GM12878 (cell line): ENCODE data around the gene H2AZ2. TPM values are rescaled to one million over a fixed set of nuclear protein-coding genes. Genes with fewer than 3 reads are reported as not detected.

ENCODE experiments used
- ATF7 ChIP-seq: fragments of 450-650 bp; IDR thresholded peaks from 2 replicates; pipeline ENCODE4 v1.6.1; 2016; ENCODE audit warnings: low read depth, mild to moderate bottlenecking
- BMI1 ChIP-seq: fragments of 450-650 bp; IDR thresholded peaks from 2 replicates; pipeline ENCODE4 v1.6.1; 2016; ENCODE audit warnings: mild to moderate bottlenecking, moderate library complexity, borderline replicate concordance
- HDAC2 ChIP-seq: fragments of 200-600 bp; sonication (generic); IDR thresholded peaks from 2 replicates; pipeline ENCODE4 v1.6.1; 2017
- IKZF2 ChIP-seq, 2 experiments: fragments of 450-650 bp; IDR thresholded peaks; 2 replicates each; pipeline ENCODE4 v1.6.1; 2017; ENCODE audit warnings: mild to moderate bottlenecking in 2 of 2, moderate library complexity in 2 of 2
- KAT2A ChIP-seq: conservative IDR thresholded peaks from 2 replicates; pipeline ENCODE4 v1.6.1; 2011; ENCODE audit warnings: low read depth, low read length; ENCODE audit not compliant: control insufficient read depth
- MLLT1 ChIP-seq: fragments of 450-650 bp; IDR thresholded peaks from 2 replicates; pipeline ENCODE4 v1.6.1; 2016; ENCODE audit warnings: mild to moderate bottlenecking
- PAX8 ChIP-seq: fragments of 450-650 bp; IDR thresholded peaks from 2 replicates; pipeline ENCODE4 v1.6.1; 2017; ENCODE audit warnings: mild to moderate bottlenecking, moderate library complexity
- TAF1 ChIP-seq: IDR thresholded peaks from 2 replicates; pipeline ENCODE4 v1.6.1; 2011; ENCODE audit warnings: mild to moderate bottlenecking, low read depth, low read length, borderline replicate concordance
- TBL1XR1 ChIP-seq: IDR thresholded peaks from 2 replicates; pipeline ENCODE4 v1.6.1; 2012; ENCODE audit warnings: low read depth, low read length, improper control_type of control experiment
- ZBTB40 ChIP-seq: fragments of 450-650 bp; IDR thresholded peaks from 2 replicates; pipeline ENCODE4 v1.6.1; 2016; ENCODE audit warnings: mild to moderate bottlenecking, moderate library complexity, borderline replicate concordance
- ZNF687 ChIP-seq: fragments of 450-650 bp; IDR thresholded peaks from 2 replicates; pipeline ENCODE4 v1.6.1; 2017; ENCODE audit warnings: mild to moderate bottlenecking, moderate library complexity
- polyA plus RNA-seq, 11 experiments: library from polyadenylated mRNA; depleted of rRNA in 4 of 11; unstranded in 6 of 11; stranded (reverse) in 5 of 11; fragments of >200 nt; fragmentation: Nextera tagmentation in 4 of 11; fragmentation: Illumina TruSeq in 1 of 11; extraction: Ambion mirVana in 4 of 11; extraction: Trizol in 1 of 11; gene quantifications; 1 replicate in 1 of 11; 2 replicates in 10 of 11; pipeline versions ENCODE4 v1.2.1 to v1.2.3, GENCODE V29; 2011 to 2016; ENCODE audit warnings: inconsistent platforms in 2 of 11, missing spikeins in 2 of 11, low read depth in 1 of 11
- total RNA-seq, 4 experiments: library from RNA; depleted of rRNA in 3 of 4; stranded (reverse); fragments of >200 nt in 3 of 4; fragmentation: Illumina TruSeq in 1 of 4; extraction: Trizol in 1 of 4; gene quantifications; 2 replicates each; pipeline versions ENCODE4 v1.2.1 to v1.2.3, GENCODE V29; 2013 to 2021
- TF ChIP-seq, protein P1 (sequence below): fragments of 450-650 bp; IDR thresholded peaks from 2 replicates; pipeline ENCODE4 v1.6.1; 2016; ENCODE audit warnings: mild to moderate bottlenecking
- TF ChIP-seq, protein P2 (sequence below): fragments of 450-650 bp; formaldehyde crosslinking; IDR thresholded peaks from 2 replicates; pipeline ENCODE4 v1.4.0; 2020; ENCODE audit warnings: mild to moderate bottlenecking, moderate library complexity

Gene H2AZ2
- total and polyA plus RNA-seq, 10 of the 15 experiments (the other 5 are each of a cell fraction or from before 2014, with no cell fraction given): 118 to 366 (median 223) TPM

GRCh38 chr7:44885394-44886317, 37.8 kb upstream of the H2AZ2 start, which contains the start of gene PURB (continued):
- TF ChIP-seq, protein P1, sequence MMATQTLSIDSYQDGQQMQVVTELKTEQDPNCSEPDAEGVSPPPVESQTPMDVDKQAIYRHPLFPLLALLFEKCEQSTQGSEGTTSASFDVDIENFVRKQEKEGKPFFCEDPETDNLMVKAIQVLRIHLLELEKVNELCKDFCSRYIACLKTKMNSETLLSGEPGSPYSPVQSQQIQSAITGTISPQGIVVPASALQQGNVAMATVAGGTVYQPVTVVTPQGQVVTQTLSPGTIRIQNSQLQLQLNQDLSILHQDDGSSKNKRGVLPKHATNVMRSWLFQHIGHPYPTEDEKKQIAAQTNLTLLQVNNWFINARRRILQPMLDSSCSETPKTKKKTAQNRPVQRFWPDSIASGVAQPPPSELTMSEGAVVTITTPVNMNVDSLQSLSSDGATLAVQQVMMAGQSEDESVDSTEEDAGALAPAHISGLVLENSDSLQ: peak; percentile 67; the same call in 1 of the 2 replicates
- peak; percentile 80 for TF ChIP-seq ZNF687
- TF ChIP-seq ZBTB40: peak; percentile 64; the same call in 1 of the 2 replicates
- peak; percentile 77; the same call in 1 of the 2 replicates for TF ChIP-seq MLLT1
- TF ChIP-seq HDAC2: no peak
- TF ChIP-seq, protein P2, sequence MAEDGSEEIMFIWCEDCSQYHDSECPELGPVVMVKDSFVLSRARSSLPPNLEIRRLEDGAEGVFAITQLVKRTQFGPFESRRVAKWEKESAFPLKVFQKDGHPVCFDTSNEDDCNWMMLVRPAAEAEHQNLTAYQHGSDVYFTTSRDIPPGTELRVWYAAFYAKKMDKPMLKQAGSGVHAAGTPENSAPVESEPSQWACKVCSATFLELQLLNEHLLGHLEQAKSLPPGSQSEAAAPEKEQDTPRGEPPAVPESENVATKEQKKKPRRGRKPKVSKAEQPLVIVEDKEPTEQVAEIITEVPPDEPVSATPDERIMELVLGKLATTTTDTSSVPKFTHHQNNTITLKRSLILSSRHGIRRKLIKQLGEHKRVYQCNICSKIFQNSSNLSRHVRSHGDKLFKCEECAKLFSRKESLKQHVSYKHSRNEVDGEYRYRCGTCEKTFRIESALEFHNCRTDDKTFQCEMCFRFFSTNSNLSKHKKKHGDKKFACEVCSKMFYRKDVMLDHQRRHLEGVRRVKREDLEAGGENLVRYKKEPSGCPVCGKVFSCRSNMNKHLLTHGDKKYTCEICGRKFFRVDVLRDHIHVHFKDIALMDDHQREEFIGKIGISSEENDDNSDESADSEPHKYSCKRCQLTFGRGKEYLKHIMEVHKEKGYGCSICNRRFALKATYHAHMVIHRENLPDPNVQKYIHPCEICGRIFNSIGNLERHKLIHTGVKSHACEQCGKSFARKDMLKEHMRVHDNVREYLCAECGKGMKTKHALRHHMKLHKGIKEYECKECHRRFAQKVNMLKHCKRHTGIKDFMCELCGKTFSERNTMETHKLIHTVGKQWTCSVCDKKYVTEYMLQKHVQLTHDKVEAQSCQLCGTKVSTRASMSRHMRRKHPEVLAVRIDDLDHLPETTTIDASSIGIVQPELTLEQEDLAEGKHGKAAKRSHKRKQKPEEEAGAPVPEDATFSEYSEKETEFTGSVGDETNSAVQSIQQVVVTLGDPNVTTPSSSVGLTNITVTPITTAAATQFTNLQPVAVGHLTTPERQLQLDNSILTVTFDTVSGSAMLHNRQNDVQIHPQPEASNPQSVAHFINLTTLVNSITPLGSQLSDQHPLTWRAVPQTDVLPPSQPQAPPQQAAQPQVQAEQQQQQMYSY (CRISPR knock-in tag): no peak
- peak; percentile 59; the same call in 1 of the 2 replicates for TF ChIP-seq TBL1XR1
- no peak for TF ChIP-seq KAT2A
- peak; percentile 84 for TF ChIP-seq ATF7
- peak; percentile 93 for TF ChIP-seq TAF1
- peak; percentile 24 to 51; a peak in 2 of 4 replicates for TF ChIP-seq IKZF2 (IDR thresholded peaks at IDR 0.05)
- TF ChIP-seq PAX8: 0 out of 2 replicates have a peak, but pooled peaks have one; percentile 57
- TF ChIP-seq BMI1: no peak
